HG03159 (cell line): ENCODE results near the gene ZFP92.

Experiments
- ATAC-seq: cut with Tn5 transposase; IDR thresholded peaks from one replicate; pipeline ENCODE4 v1.9.1; 2021; ENCODE audit warnings: mild to moderate bottlenecking, moderate library complexity; ENCODE audit not compliant: unreplicated experiment

ZFP92 gene

GRCh38 chrX:153434801-153435200 lies 23.5 kb downstream of the ZFP92 start:
- ATAC-seq = no peak

GRCh38 chrX:153435845-153436244 lies 24.6 kb downstream of the ZFP92 start:
- ATAC-seq = no peak

GRCh38 chrX:153438532-153438931 lies 27.3 kb downstream of the ZFP92 start:
- no peak for ATAC-seq

- ATAC-seq = no peak
Observed at GRCh38 chrX:153439977-153440376, 28.7 kb downstream of the ZFP92 start.

GRCh38 chrX:153440556-153441135 lies 29.4 kb downstream of the ZFP92 start:
- no peak for ATAC-seq

- ATAC-seq = no peak
Observed at GRCh38 chrX:153441296-153441695, 30.0 kb downstream of the ZFP92 start.

- ATAC-seq = no peak
Observed at GRCh38 chrX:153441981-153442380, 30.7 kb downstream of the ZFP92 start.

- no peak for ATAC-seq
Observed at GRCh38 chrX:153442463-153442862, 31.2 kb downstream of the ZFP92 start.

- no peak for ATAC-seq
Observed at GRCh38 chrX:153443476-153444332, 32.4 kb downstream of the ZFP92 start.

GRCh38 chrX:153444333-153445011 lies 33.2 kb downstream of the ZFP92 start:
- ATAC-seq = no peak

GRCh38 chrX:153445106-153445855 lies 34.0 kb downstream of the ZFP92 start:
- ATAC-seq = no peak

GRCh38 chrX:153445856-153446635 lies 34.8 kb downstream of the ZFP92 start, which contains the start of gene TREX2:
TSS of gene TREX2 (minus strand) at chrX:153446056. CDS start at chrX:153445430, 626 bp downstream.
- ATAC-seq = no peak

- ATAC-seq = no peak
Observed at GRCh38 chrX:153446636-153446936, 35.3 kb downstream of the ZFP92 start.

GRCh38 chrX:153446950-153447580 lies 35.8 kb downstream of the ZFP92 start:
- ATAC-seq = no peak

- ATAC-seq = no peak
Observed at GRCh38 chrX:153447581-153447960, 36.3 kb downstream of the ZFP92 start.

- ATAC-seq = no peak
Observed at GRCh38 chrX:153448556-153449367, 37.5 kb downstream of the ZFP92 start.

GRCh38 chrX:153449368-153450113 lies 38.3 kb downstream of the ZFP92 start:
- ATAC-seq = no peak

GRCh38 chrX:153450114-153450948 lies 39.1 kb downstream of the ZFP92 start:
- ATAC-seq = no peak
